Islet of Langerhans (tissue), 1 donor: ENCODE results near the gene LYRM4.
"Not testable (repeated sequence)": the region's sequence is repeated elsewhere in the genome, so short reads cannot be mapped to it uniquely, and the experiment has no call there.

Source experiments
- FAIRE-seq: peaks from one replicate; lab custom pipeline; 2011; peaks lifted over from hg19 to GRCh38; lab: Jason Lieb, UNC

The LYRM4 gene

DNA sequence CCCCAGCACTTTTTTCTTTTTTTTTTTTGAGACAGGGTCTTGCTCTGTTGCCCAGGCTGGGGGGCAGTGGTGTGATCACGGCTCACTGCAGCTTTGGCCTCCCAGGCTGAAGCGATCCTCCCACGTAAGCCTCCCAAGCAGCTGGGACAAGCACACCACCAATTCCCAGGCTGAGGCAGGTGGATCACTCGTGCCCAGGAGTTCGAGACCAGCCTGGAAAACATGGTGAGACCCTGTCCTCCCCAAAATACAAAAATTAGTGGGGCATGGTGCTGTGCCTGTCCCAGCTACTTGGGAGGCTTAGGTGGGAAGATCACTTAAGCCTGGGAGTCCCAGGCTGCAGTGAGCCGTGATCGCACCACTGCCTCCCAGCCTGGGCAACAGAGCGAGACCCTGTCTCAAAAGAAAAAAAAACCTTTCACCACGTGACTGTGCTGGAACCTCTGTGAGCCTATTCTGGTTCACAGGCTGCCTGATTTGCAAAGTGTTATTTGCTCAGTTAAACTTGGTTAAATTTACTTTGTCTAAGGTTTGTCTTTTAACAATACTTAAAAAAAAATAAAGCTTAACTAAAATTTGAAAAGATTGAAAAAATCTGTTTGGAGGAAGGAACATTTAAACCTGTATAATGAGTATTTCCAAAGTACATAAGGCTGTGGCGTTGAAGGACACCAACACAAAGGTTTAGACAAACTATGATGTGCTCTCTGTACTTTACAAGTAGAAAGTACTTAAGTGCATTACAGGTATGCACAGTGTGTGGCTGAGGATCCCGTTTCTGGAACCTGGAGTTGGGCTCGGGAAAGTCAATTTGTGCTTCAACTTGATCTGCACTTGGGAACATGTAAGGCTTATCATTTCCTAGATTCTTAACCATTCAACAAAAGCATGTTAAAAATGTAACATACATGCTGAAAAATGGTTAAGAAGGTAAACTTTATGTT, 120.7 kb downstream of the LYRM4 start:
- no peak for FAIRE-seq

GRCh38 chr6:5138995-5139827, 121.5 kb downstream of the LYRM4 start:
- FAIRE-seq = no peak

GRCh38 chr6:5136851-5137250, 123.9 kb downstream of the LYRM4 start:
- FAIRE-seq = no peak

DNA sequence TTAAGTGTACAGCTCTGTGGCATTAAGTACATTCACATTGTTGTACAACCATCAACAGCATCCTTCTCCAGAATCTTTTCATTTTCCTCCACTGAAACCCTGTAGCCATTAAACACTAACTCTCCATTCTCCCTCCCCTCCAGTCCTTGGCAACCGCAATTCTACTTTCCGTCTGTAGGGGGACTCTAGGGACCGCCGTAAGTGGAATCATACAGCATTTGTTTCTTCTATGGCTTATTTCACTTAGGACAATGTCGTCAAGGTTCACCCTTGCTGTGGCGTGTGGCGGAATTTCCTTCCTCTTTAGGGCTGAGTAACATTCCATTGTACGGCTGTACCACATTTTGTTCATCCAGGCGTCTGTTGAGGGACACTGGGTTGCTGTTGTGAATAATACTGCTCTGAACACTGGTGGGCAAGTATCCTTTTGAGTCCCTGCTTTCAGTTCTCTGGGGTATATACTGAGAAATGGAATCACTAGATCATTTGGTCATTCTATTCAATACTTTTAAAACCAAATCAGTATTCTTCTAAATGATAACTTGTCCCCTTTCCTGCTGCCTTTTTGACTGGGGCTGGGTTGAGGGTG, 124.9 kb downstream of the LYRM4 start:
- FAIRE-seq = no peak

DNA sequence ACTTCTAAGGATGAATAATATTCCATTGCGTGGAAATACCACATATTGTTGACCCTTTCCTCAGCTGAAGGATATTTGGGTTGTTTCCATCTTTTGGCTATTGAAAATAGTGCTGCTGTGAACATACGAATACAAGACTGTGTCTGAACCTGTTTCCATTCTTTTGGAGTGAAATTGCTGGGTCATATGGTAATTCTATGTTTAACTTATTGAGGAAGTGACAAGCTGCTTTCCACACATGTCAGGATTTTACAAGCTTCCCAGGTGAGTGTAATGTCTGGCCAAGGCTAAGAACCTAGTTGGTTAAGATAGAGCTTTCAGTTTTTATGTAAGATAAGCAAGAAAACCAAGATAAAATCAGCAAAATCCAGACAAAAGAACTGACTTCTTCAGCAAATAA, 126.8 kb downstream of the LYRM4 start:
- no peak for FAIRE-seq

DNA sequence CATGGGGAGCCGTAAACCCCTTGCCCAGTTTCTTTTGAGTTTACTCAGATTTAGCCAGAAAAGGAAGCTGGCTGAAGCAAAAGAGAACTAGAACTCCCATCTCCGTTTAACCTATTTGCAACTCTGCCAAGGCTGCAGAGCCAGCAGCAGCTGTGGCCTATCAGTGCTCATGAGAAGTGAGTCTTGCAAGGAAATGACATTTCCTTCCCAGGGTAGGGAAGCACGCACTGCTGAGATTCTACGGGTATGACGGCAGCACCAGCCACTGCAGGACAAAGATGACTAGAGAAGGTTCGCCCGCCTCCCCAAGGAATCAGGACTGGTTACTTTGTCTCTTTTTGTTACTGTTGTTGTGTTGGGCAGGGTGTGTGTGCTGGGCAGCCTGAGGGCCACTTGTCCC, 128.0 kb downstream of the LYRM4 start:
- no peak for FAIRE-seq

DNA sequence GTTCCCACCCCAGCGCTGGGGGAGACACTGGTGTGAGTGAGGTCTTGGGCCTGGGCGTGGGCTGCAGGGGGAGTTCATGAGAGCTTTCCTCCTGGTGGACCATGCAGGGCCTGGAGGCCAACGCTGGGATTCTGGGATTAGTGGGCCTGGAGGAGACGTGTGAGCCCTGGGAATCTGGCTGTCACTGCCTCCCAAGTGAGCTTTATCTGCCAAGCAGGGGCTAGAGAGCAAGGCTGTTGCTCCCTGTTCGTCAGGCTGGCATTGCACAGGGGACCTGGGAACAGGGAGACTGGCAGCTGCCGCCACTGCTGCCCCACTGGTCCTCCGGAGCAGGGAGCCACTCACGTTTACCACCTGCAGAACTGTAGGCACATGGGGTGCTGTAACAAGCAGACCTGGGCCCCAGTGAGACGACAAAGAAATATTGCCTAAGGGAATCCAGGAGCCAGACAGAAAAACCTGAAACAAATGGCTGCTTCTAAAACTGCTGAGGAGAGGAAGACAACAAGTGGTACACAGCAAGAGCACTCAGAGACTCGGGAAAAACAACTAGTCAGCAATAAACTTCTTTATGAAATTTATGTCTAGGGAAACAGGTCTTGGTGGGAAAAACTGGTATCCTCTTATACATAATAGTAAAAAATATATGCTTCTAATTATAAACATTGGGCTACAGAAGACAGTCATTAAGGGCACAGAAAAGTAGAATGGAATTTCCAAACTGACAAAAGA, 130.4 kb downstream of the LYRM4 start:
- FAIRE-seq = no peak

DNA sequence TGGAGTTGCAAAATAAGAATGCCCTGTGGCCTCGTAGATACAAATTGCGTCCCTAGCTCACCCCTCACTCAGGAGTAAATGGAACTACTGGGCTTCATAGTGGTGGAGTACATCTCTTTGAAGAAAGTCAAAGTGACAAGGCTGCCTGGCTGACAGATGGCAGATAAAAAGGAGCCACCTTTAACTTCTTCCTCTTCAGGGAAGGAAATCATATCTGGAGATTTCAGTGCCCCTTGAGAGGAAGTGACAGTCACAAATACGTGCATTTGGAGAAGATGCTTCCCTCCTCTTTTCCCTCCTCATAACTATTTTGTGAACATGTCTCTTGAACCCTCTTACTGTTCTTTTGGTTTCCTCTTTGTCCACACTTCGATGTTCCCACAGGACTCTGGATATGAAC, 132.4 kb downstream of the LYRM4 start:
- FAIRE-seq = no peak

DNA sequence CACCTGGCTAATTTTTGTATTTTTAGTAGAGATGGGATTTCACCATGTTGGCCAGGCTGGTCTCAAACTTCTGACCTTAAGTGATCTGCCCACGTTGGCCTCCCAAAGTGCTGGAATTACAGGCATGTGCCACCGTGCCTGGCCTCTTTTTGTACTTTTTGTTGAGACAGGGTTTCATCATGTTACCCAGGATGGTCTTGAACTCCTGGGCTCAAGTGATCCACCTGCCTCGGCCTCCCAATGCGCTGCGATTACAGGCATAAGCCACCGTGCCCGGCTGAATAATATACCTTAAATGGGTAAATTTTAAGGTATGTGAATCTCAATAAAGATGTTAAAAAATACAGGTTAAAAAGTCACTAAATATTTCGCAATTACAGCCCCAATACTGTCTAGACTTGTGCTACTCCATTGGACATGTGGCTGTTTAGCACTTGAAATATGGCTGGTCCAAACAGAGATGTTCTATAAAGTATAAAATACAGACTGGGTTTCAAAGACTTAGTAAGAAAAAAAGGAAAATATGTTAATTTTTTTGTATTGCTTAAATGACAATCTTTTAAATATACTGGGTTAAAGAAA, 133.6 kb downstream of the LYRM4 start:
- no peak for FAIRE-seq

GRCh38 chr6:5126214-5126613, 134.5 kb downstream of the LYRM4 start:
- FAIRE-seq = no peak

DNA sequence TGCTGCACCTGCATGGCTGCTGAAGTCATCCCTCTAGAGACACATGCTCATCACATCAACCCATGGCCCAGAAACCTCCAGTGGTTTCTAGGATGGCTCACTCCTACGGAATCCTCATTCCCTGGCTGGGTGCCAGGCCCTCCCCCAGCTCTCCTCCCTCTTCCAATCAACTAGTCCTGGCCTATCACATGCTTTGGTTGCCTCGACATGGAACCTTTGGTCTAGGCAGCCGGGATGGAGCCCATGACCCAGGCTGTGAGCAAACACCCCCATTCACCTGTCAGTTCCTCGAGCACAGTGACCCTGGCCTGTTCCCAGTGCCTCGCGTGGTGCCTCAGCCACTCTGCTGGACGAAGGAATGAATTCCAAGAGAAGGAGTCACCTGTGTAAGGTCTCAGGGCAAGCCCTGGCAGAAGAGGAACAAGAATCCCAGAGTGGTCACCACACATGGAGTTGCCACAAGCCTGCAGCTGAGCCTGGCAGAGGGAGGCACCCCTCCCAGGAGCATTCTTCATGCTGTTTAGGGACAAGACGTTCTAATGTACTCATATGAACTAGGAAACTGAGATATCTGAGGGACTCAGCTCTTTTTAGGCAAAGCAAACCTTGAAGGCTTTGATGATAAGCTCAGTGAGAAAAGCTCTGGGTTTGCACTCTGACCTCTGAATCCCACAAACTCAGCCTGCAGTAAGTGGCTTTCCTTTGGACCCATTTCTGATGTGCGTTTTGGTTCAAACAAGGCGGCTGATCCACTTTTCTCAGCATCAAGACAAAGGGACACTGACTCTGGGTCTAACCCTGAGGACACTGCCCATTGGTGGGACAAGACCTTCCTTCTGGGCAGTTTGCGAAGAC, 135.4 kb downstream of the LYRM4 start:
- FAIRE-seq = no peak

DNA sequence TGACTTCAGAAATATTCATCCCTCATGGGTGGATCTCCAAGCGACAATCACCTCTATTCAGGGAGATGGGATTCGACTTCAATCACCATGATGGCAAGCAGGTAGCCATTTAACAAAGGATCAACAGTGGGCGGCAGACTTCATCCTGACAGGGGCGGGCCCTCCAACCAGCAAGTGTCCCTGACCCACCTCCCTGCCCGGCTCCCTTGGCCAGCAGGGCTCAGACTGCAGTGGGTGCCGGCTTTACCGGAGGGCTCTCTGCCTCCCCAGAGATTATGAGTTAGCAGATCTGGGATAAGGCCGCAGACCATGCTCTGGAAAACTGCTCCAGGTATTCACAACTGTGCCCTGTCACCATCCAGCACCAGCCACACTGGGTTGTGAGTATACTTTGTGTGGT, 136.2 kb downstream of the LYRM4 start:
- FAIRE-seq = no peak

GRCh38 chr6:5123296-5124143, 137.2 kb downstream of the LYRM4 start:
- no peak for FAIRE-seq

- no peak for FAIRE-seq
Observed at GRCh38 chr6:5122504-5123112, 138.1 kb downstream of the LYRM4 start.

DNA sequence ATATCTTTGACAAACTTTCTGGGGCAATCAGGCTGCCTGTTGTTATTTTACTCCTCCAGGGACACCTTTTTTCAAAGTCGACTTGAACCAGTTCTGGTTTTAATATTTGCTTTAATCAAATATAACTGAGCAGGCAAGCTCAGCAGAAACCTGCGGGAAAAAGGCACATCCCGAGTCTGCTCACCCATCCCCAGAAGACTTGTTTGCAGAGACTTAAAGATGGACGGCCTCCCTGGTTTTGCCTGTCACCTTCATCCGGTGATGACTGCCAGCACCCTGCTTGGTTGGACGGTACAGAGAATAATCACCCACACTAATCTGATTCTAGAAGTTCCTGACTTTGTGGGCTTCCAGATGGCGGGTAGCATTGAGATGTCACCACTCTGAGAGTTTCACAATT, 138.8 kb downstream of the LYRM4 start:
- FAIRE-seq = no peak

DNA sequence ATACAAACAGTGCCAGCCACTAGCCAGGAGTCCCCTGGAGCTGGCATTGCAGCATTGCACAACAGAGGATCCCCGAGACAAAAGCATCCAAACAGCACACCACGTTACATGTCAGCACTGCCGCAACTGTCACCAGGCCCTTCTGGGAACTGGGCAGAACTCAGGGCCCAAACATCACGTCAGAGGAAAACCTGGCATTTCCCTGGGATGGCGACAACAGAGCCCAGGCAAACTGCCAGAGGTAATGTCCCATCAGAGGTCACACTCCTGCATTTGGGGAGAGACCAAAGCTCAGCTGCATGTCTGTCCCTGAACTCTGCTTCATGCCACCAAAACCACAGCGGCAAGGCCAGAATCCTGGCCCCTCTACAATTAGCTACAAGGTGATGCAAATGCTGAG, 139.3 kb downstream of the LYRM4 start:
- no peak for FAIRE-seq

DNA sequence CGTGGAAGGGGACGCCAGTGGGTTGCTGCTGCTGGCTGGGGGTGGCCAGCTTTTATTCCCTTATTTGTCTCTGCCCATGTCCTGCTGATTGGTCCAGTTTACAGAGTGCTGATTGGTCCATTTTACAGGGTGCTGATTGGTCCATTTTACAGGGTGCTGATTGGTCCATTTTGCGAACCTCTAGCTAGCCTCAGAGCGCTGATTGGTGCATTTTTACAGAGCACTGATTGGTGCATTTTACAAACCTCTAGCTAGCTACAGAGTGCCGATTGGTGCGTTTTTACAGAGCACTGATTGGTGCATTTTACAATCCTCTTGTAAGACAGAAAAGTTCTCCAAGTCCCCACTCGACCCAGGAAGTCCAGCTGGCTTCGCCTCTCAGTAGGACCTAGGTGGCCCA, 140.2 kb downstream of the LYRM4 start:
- FAIRE-seq = not testable (repeated sequence)

GRCh38 chr6:5120011-5120410, 140.7 kb downstream of the LYRM4 start:
- FAIRE-seq = no peak
